ENCODE data around the gene TEX22.

TEX22 gene

DNA sequence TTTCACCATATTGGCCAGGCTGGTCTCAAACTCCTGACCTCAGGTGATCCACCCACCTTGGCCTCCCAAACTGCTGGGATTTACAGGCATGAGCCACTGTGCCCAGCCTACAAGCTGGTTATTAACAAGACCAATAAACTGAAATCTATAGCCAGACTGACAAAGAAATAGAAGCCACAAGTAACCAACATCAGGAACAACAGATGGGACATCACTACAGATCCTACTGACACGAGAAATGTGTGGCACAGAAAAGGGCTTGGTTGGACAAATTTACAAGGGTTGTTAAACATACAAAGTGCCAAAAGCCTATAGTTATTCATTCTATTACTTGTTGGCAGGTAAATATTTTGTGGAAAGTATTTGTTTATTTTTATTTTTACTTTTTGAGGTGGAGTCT is 32.9 kb downstream of the TEX22 start:
- Histone ChIP-seq H3K27ac (peak overlapping the region; percentile 66), H3K36me3 (replicated peaks) (peaks cover 2% of the 10 kb centered on the region), H3K4me3 (ENCODE audit: low read depth, low read length) (no peak overlapping the region), H3K27me3 (replicated peaks) (no peaks in the 10 kb centered on the region)
- TF ChIP-seq, protein P1, sequence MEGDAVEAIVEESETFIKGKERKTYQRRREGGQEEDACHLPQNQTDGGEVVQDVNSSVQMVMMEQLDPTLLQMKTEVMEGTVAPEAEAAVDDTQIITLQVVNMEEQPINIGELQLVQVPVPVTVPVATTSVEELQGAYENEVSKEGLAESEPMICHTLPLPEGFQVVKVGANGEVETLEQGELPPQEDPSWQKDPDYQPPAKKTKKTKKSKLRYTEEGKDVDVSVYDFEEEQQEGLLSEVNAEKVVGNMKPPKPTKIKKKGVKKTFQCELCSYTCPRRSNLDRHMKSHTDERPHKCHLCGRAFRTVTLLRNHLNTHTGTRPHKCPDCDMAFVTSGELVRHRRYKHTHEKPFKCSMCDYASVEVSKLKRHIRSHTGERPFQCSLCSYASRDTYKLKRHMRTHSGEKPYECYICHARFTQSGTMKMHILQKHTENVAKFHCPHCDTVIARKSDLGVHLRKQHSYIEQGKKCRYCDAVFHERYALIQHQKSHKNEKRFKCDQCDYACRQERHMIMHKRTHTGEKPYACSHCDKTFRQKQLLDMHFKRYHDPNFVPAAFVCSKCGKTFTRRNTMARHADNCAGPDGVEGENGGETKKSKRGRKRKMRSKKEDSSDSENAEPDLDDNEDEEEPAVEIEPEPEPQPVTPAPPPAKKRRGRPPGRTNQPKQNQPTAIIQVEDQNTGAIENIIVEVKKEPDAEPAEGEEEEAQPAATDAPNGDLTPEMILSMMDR (IDR thresholded peaks at IDR 0.05; ENCODE audit: low read depth, low read length, missing control alignments): no peak
- in situ Hi-C loops (cut with HindIII; ENCODE audit: low pct_ligation_motif_present, low sequenced_read_pairs): no loop called here
- no peak for DNase-seq

DNA sequence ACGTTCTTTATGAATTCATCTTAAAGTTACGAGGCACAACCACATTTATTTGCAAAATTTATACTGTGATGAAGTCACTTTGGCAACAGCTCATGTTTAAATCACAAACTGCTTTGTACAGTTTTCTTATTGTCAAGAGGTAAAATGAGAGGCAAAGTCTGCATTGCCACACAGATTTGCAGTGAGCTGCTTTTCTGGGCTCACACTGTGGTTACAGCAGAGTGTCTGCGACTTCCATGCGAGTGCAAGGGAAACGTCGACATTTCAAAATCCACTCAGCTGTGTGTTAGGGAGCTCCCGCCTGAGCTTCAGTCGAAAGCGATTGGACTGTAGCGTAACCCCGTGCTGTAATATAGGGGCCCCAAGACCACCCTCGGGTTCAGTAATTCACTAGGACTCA is 34.3 kb downstream of the TEX22 start:
- Histone ChIP-seq H3K27ac (no peak overlapping the region), H3K27me3 (replicated peaks) (no peaks in the 10 kb centered on the region), H3K4me3 (ENCODE audit: low read depth, low read length) (no peak overlapping the region), H3K36me3 (replicated peaks) (no peaks in the 10 kb centered on the region)
- TF ChIP-seq, protein P1 (IDR thresholded peaks at IDR 0.05; ENCODE audit: low read depth, low read length, missing control alignments): no peak
- in situ Hi-C loops (cut with HindIII; ENCODE audit: low pct_ligation_motif_present, low sequenced_read_pairs): no loop called here
- DNase-seq: no peak

- no peak for DNase-seq
- no peak overlapping the region for H3K4me3 ChIP-seq (ENCODE audit: low read depth, low read length)
- H3K36me3 ChIP-seq (replicated peaks): no peaks in the 10 kb centered on the region
- TF ChIP-seq, protein P1 (IDR thresholded peaks at IDR 0.05; ENCODE audit: low read depth, low read length, missing control alignments): no peak
- no peaks in the 10 kb centered on the region for H3K27me3 ChIP-seq (replicated peaks)
- in situ Hi-C loops (cut with HindIII; ENCODE audit: low pct_ligation_motif_present, low sequenced_read_pairs): no loop called here
- no peak overlapping the region for H3K27ac ChIP-seq
Measured at GRCh38 chr14:105433161-105433605, 34.8 kb downstream of the TEX22 start.

- H3K4me3 ChIP-seq (ENCODE audit: low read depth, low read length): no peak overlapping the region
- TF ChIP-seq, protein P1 (IDR thresholded peaks at IDR 0.05; ENCODE audit: low read depth, low read length, missing control alignments): no peak
- H3K36me3 ChIP-seq (replicated peaks): peaks cover 8% of the 10 kb centered on the region
- in situ Hi-C loops (cut with HindIII; ENCODE audit: low pct_ligation_motif_present, low sequenced_read_pairs): no loop called here
- no peak for DNase-seq
- H3K27me3 ChIP-seq (replicated peaks): no peaks in the 10 kb centered on the region
- no peak overlapping the region for H3K27ac ChIP-seq
Measured at GRCh38 chr14:105436402-105436801, 38.1 kb downstream of the TEX22 start.

- Histone ChIP-seq H3K36me3 (replicated peaks) (peaks cover 8% of the 10 kb centered on the region), H3K27ac (no peak overlapping the region), H3K4me3 (ENCODE audit: low read depth, low read length) (no peak overlapping the region), H3K27me3 (replicated peaks) (no peaks in the 10 kb centered on the region)
- TF ChIP-seq, protein P1 (IDR thresholded peaks at IDR 0.05; ENCODE audit: low read depth, low read length, missing control alignments): no peak
- in situ Hi-C loops (cut with HindIII; ENCODE audit: low pct_ligation_motif_present, low sequenced_read_pairs): no loop called here
- DNase-seq: no peak
Measured at GRCh38 chr14:105436891-105437722, 38.8 kb downstream of the TEX22 start.

Measured in brain microvascular endothelial cell (primary cell).